ENCODE data around the gene KDF1. TPM values are rescaled to one million over a fixed set of nuclear protein-coding genes. Genes with fewer than 3 reads are reported as not detected.

KDF1 gene
- total RNA-seq, 1 experiment from 2014 or later, result 23.0 TPM

- no peak for DNase-seq (ENCODE audit: low read depth, low spot score)
- ATAC-seq, result no peak
- no TSS peak for BruUV-seq (replicated peaks)
- H3K36me3 ChIP-seq (ENCODE audit: control insufficient read depth in 1 of 2, insufficient read depth in 2 of 2, low read length in 2 of 2), result peaks cover 5 to 7% of the 10 kb centered on the region in 2 experiments; a peak in 1 of 4 replicates
- ChIA-PET POLR2A (no interaction called here), CTCF (no interaction called here), RAD21 (ENCODE audit: low non-redundant PET in 1 of 2, low total read pairs in 2 of 2, uncharacterized antibody in 2 of 2, unreplicated experiment in 2 of 2) (no interaction called here)
- TF ChIP-seq ZBTB33 (IDR thresholded peaks at IDR 0.05; ENCODE audit: extremely low read depth, insufficient replicate concordance, low read length) (no peak), REST (IDR thresholded peaks at IDR 0.05; ENCODE audit: low read depth) (no peak), ELF1 (IDR thresholded peaks at IDR 0.05; ENCODE audit: borderline replicate concordance, low read depth) (no peak), POLR2AphosphoS5 (IDR thresholded peaks at IDR 0.05; ENCODE audit: low read depth, low read length) (no peak), EZH2 (IDR thresholded peaks at IDR 0.05) (no peak), SIN3A (IDR thresholded peaks at IDR 0.05; ENCODE audit: low read depth) (no peak), MAX (IDR thresholded peaks at IDR 0.05) (no peak), CTCF (IDR thresholded peaks at IDR 0.05 in 2 of 3, conservative IDR thresholded peaks at IDR 0.05 in 1 of 3; ENCODE audit: borderline replicate concordance in 1 of 3, insufficient read depth in 1 of 3, low read depth in 2 of 3, low read length in 2 of 3) (no peak)
- H3K9me2 ChIP-seq (ENCODE audit: insufficient read depth), result no peaks in the 10 kb centered on the region
- no peaks in the 10 kb centered on the region for H3K9me3 ChIP-seq (ENCODE audit: control insufficient read depth in 1 of 2, insufficient read depth in 1 of 2, low read depth in 1 of 2, low read length in 2 of 2)
- no peaks in the 10 kb centered on the region for H3K27me3 ChIP-seq (ENCODE audit: insufficient read depth, low read length)
- no peak overlapping the region for H2AFZ ChIP-seq (ENCODE audit: low read depth, low read length, poor library complexity, severe bottlenecking)
- H3K4me3 ChIP-seq (replicated peaks in 1 of 2; ENCODE audit: low read depth in 1 of 2, low read length in 2 of 2), result no peak overlapping the region
- H3K27ac ChIP-seq (ENCODE audit: low read depth, low read length), result no peak overlapping the region
- H3K79me2 ChIP-seq (ENCODE audit: insufficient read depth, low read length), result peaks cover 30% of the 10 kb centered on the region
- no peaks in the 10 kb centered on the region for H4K20me1 ChIP-seq (ENCODE audit: insufficient read depth)
- intact Hi-C loops (cut with micrococcal nuclease), result no loop called here
- H3K4me1 ChIP-seq (ENCODE audit: control insufficient read depth in 1 of 2, insufficient read depth in 2 of 2, low read length in 2 of 2), result peaks cover 7 to 19% of the 10 kb centered on the region in 2 experiments; a peak in 3 of 4 replicates
- H3K4me2 ChIP-seq (ENCODE audit: low read length), result no peak overlapping the region
- H3K9ac ChIP-seq (ENCODE audit: low read length), result no peak overlapping the region
Measured at GRCh38 chr1:26956321-26956720, 3.9 kb downstream of the KDF1 start.
